HEK293 (cell line): ENCODE data around the gene ZNF594.
"Not testable (repeated sequence)": the region's sequence is repeated elsewhere in the genome, so short reads cannot be mapped to it uniquely, and the experiment has no call there.

ENCODE experiments used
- CTCF ChIA-PET: fragments of 350-600 bp; formaldehyde crosslinking; extraction: SDS; loops from one replicate; lab custom pipeline; 2021; ENCODE audit warnings: antibody characterized with exemption; lab: Yijun Ruan, JAX
- POLR2A ChIA-PET: fragments of 300-600 bp; formaldehyde crosslinking; extraction: SDS; loops from one replicate; lab custom pipeline; 2020; ENCODE audit warnings: antibody characterized with exemption, inconsistent platforms; lab: Yijun Ruan, JAX
- H3K27ac ChIP-seq: fragments of 200-500 bp; sonication (Bioruptor generic); 2 replicates; pipeline ENCODE4 v1.5.1; 2014; ENCODE audit warnings: low read depth, low read length, control low read depth, inconsistent platforms; ENCODE audit errors: extremely low read depth
- H3K36me3 ChIP-seq, 2 experiments: fragments of 200-500 bp in 1 of 2; sonication (Bioruptor generic) in 1 of 2; 1 replicate in 1 of 2; 2 replicates in 1 of 2; pipeline ENCODE4 v1.5.1; 2014 to 2017; ENCODE audit warnings: inconsistent platforms in 2 of 2, low read length in 2 of 2; ENCODE audit not compliant: control insufficient read depth in 2 of 2, insufficient read depth in 1 of 2
- H3K4me1 ChIP-seq: fragments of 200-500 bp; sonication (Bioruptor generic); 2 replicates; pipeline ENCODE4 v1.5.1; 2014; ENCODE audit warnings: mild to moderate bottlenecking, low read length, inconsistent platforms; ENCODE audit not compliant: control insufficient read depth, insufficient read depth
- H3K4me3 ChIP-seq: 2 replicates; pipeline ENCODE4 v1.5.1; 2011; ENCODE audit warnings: low read depth, mild to moderate bottlenecking, control low read depth, low read length, moderate library complexity
- H3K9me3 ChIP-seq: fragments of 200-500 bp; sonication (Bioruptor generic); 2 replicates; pipeline ENCODE4 v1.5.1; 2014; ENCODE audit warnings: low read depth, low read length, inconsistent platforms; ENCODE audit not compliant: control insufficient read depth, insufficient read depth

The ZNF594 gene

GRCh38 chr17:5129770-5130169 lies 61.9 kb downstream of the ZNF594 start:
- H3K4me1 ChIP-seq, CTCF ChIA-PET, POLR2A ChIA-PET, H3K27ac ChIP-seq, H3K36me3 ChIP-seq, H3K9me3 ChIP-seq, H3K4me3 ChIP-seq: not testable (repeated sequence)
